ENCODE measurements around the gene GBX1.

GBX1 gene

DNA sequence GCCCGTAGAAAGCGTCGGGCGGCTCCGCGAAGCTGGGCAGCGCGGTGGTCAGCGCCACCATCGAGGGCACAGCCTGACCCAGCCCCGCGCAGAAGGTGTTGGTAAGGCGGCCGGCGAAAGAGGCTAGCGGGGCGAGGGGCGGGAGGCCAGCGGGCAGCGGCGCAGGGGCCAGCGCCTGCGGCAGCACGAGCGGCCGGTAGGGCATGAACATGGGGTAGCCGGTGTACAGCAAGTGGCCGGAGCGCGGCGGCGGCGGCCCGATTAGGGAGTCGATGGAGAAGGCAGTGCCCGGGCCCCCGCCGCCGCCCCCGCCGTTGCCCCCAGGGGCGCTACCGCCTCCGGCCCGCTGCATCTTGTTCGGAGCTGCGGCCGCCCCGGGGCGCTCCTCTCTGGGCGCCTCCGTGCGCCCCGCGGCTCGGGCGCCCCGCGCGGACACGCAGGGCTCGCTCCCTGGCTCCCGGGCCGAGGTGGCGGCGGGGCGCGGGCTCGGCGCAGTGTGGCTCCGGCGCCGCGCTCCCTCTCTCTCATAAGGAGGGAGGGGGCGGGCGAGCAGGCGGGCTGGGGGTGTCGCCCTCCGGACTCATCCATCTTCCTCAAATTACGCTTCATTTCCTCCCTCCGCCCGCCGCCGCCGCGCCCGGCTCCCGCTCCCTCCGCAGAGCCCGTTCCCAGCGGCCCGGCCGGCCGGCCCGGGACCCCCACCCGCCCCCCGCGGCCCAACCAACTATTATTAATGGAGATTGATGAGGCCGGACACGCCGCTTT, at the start of gene GBX1:
GBX1 (minus strand) TSS at position 498 of the 765 bp plus-strand sequence; CDS start at position 352, 146 bp downstream.
- DNase-seq (ENCODE audit: low read depth): no peak

DNA sequence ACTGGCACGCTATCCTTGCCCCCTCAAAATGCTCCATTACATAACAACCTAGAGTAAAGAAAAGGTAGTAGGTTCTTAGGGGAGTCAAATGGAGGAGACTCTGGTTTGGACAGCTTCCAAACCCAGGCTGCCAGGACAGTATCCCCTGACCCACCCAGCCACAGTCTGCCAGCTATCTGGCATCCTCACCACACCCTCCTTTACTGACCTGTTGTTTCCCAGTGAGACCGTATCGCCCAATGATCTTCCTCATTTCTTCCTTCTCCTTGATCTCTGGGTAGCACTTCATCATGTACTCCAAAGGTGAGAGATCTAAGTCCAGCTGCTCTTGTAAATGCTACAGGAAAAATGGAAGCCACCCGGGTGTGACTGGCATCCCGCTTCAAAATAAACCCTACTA, 47.9 kb upstream of the GBX1 start:
- DNase-seq (ENCODE audit: low read depth): no peak

DNA sequence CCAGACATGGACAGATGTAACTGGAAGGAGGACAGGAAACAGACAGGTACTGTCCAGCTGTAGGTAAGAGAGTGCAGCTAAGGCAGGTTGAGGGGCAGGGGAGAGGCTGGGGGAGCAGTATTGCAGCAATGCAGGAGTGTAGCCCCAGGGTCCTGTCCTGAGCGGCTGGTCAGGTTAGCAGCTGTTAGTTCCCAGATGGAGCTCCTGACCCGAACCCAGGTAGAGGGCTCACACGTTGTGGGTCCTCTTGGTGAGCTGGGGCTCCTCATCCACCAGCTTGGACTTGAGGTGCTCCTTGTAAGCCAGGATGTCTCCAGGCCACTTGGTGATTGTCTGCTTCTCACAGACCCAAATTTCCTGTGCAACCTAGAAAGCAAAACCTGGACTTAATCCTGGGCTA, 46.3 kb upstream of the GBX1 start:
- no peak for DNase-seq (ENCODE audit: low read depth)

DNA sequence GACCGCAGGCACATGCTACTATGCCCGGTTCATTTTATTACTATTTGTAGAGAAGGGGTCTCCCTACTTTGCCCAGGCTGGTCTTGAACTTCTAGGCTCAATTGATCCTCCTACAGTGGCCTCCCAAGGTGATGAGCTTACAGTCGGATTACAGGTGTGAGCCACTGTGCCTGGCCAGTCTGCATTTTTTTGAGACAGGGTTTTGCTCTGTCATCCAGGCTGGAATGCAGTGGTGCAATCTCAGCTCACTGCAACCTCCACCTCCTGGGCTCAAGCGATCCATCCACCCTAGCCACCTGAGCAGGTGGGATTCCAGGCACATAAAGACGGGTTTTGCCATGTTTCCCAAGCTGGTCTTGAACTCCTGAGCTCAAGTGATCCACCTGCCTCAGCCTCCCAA, 45.1 kb upstream of the GBX1 start:
- DNase-seq (ENCODE audit: low read depth): no peak

DNA sequence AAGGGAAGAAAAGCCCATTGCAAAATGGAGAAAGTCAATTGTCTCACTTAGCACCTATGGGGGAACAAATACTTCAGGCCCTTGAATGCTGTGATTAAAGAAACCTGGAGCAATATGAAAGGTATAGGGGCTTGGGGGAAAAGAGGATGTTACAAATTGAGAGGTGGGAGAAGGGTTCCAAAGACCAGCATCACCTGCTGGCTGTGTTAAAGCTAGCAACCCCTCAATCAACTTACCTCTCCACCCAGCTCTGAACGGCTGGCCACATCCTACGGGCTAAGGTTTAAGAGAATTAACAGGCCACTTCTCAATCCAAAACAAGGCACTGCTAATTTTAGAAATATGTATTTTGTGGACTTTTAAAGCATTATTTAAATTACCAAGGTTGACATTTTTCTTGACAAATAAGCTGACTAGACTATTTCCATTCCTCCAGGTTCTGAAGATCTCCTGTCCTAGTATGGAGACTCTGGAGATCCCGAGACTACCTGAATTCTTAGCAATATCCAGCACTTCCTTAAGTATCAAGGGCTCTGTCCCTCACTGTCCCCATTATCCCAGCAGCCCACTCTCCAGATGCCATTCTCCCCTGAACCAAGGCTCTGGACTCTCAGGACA, 43.8 kb upstream of the GBX1 start:
- no peak for DNase-seq (ENCODE audit: low read depth)

DNA sequence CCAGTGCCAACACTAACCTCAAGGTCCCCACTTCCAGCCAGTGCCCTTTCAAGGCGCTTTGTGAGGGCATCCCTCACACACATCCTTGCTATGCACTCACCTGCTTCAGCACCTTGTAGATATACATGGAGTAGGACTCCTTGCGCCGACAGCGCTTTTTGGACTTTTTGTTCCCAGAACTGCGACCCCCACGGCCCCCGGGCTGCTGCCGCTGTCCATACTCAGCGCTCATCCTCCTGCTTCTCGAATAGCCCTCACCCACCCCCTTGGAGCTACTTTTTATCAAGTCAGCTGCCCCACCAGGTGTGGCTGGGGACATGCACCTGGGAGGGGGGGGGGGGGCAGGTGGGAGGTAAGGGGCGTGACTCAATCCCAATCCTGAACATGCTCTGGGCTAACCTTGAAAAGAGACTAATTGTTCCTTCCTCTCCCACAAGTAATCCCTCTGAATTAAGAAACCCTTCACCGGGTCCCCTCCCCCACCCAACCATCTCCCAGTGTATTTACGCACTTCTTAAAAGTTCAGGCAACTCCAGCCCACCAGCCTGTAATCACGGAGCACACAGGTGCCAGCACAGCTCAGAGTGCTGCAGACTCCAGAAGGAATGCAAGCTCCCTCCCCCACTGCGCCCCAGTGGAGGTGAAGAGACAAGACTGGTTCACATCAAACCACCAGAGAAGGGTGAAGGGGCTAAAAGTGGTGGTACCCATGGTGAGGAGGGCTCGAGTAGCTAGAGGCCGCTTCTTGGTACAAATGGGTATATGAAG, 42.8 kb upstream of the GBX1 start, which contains the start of gene H2BK1:
H2BK1 (minus strand) TSS at position 402 of the 768 bp plus-strand sequence; CDS start at position 232, 170 bp downstream.
- no peak for DNase-seq (ENCODE audit: low read depth)

DNA sequence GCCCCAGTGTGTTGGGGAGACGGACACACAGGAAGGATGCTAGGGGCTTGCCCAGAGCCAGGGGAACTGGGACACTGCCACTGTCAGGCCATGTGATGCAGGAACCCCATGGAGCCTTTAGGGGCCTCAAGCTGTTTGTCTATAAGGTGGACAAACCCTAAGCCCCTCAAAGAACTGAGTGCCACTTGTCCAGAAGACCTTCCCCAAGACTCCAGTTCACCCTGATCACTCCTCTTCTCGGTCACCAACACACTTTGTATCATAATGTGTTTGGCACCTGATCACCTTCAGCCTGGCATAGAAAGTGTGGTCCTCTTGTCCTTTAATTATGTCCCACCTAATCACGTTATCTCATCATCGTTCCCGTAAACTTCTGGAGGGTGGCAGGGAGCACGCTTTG, 42.1 kb upstream of the GBX1 start:
- DNase-seq (ENCODE audit: low read depth): no peak

DNA sequence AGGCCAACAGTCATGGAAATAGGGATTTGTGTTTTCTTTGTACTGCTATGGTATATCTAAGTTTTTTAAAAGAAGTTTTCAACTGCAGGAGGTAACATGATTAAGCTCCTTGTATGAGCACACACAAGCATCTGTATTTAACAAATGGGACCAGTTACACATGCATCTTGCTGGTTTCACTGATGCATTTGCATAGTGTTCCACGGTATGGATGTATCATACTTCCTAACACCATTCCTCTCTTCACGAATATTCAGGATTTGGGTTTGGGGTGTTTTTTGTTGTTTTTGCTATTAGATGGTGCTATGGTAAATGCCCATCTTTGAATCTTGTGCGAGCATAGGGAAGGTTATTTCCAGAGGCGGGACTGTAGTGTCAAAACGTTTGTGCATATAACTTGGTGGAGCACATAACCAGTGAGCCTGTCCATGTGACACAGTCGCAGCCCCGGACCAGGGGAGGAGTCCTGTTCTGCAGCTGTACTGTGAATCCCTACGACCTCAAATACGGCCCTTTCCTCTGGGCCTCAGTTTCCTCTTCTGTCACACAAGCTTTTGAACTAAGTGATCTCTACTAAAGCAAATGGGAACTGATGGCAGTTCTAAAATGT, 40.9 kb upstream of the GBX1 start:
- no peak for DNase-seq (ENCODE audit: low read depth)

DNA sequence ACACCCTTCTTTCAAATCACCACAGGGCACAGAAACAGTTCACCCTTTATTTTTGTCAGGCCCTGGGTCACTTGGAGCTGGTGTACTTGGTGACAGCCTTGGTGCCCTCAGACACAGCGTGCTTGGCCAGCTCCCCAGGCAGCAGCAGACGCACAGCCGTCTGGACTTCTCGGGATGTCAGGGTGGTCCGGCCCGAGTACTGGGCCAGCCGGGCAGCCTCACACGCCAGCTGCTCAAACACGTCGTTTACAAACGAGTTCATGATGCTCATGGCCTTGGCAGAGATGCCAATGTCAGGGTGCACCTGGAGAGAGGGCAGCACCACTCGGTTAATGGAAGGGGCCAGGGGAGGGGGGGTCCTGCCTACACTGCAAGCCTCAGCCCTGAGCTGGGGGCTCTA, 40.3 kb upstream of the GBX1 start:
- DNase-seq (ENCODE audit: low read depth): no peak

DNA sequence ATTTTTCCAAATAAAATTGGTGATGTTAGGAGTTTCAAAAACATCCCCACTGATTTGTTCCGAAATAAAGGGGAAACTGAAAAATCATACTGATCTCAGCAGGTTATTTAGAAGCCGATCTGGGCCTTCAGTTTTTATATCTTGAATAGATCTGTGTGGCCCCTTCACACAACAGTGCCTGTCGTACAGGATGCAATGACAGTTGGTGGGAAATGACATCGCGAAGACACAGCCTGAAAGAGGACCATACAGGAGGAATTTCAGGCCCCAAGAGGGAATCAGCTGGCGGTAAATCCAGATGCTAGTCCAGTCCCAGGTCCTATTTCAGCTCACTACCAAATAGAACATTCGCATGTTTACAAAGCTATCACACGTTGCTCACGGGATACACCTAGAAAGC, 39.8 kb upstream of the GBX1 start:
- no peak for DNase-seq (ENCODE audit: low read depth)

DNA sequence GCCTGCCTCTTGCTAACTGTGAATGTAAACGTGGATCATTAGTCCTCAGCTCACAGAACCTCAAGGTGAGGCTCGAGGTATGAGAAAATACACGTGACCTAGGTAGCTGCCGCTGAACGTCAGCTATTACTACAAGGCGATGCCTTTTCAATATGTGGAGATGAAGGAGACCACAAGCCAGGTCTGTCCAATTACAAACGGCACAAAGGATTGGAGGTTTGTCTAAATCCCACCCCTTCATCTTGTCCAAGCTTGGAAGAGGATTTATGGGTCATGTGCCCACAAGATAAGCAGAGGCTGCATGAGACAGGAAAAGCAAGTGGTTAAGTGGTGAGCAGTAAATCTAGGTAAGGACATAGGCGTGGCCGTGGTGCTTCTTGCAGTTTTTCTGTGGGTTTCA, 39.4 kb upstream of the GBX1 start:
- no peak for DNase-seq (ENCODE audit: low read depth)

DNA sequence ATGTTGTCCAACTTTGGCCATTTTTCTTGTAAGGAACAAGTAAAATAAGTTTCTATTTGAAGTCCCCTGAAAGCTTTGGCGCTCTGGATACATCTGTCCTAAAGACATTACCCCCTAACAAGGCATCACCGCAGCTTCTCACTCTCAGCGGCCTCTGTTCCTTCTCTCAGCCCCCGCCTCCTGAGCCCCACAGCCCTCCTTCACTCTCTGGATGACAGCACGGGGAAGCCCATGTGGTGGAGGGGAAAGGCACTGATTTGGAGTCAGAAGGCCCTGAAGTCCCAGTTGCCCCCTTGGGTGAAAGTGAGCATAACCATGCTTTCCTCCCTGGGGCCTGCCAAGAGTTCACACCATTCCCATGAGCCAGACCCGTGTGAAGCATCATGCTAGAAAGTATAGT, 38.2 kb upstream of the GBX1 start:
- no peak for DNase-seq (ENCODE audit: low read depth)

DNA sequence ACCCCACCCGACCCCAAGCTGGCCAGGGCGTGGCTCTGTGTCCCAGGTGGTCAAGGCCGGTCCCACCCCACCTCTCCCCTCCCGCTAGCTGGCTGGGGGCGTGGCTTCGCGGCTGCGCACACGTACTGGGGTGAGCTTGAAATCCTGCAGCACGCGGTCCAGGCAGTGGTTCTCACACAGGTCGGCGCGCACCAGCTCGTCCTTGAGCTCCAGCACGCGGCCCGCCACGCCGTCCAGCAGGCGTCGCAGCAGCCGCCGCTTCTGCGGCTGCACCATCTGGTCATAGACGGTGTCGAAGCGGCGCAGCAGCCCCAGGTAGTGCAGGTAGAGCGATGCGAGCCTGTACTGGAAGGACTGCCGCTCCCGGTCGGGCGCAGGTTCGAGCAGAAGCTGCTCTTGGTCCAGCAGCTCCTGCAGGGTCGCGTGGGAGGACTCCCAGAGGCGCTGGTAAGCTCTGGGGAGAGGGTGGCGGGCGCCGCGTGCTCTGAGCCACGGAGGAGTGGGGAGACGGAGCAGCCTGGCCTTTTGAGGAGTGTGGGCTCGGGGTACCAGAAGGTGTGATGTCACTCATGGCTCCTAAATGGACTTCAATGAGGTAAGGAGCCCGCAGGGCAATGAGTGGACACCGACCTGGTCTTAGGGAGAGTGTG, 37.0 kb upstream of the GBX1 start:
- DNase-seq (ENCODE audit: low read depth): no peak

DNA sequence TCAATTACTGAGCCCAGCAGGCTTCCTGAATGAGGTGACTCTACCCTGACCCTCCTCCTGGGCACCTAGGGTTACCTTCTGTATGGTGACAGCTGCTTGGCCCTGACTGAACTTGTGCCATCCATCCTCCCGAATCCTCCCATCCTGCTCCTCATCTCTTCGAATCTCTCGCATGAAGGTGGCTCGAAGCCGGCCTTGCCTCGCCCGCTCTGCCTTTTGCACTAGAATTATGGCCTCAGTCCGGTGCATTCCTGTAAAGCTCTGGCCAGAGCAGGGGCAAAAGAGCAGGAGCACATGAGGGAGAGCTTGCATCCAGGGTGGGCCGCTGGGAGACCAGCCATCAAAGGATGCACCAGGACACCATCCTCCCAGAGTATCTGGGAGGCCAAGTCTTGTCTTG, 35.3 kb upstream of the GBX1 start:
- no peak for DNase-seq (ENCODE audit: low read depth)

DNA sequence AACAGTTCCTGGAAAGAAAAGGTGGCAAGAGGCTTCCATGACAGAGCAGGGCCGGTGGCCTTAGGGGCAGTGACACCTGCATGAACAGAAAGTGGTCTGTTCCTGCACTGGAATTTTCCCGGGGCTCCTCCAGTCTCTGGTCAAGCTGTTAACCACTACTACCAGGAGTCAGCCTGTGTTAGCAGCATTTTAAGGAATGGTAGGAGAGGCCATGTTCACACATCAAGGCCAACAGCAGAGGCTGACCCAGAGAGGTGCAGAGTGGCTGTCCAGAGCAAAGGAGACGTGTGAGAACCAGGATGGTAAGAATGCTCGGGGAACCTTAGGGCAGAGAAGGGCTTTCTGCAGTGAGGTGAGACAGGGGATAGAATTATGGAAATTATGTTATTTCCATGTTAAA, 34.3 kb upstream of the GBX1 start:
- no peak for DNase-seq (ENCODE audit: low read depth)

DNA sequence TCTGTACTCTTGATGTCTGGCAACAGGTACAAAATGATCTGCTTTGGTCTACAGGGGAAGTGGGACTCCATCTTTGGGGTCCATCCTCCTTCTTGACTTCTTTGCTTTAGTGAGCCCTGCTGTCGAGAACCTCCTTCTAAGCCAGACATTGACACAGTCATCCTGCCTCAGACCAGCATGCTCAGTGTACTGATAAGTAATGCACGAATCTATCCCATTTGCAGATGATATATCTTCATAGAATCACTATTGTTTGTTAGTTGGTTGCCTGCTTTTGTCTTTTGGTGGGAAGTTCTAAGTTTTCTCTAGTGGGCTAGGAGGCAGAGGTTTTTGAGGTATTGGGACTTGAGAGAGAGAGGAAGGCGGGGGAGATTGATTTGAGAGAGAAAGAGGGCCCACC, 33.9 kb upstream of the GBX1 start:
- DNase-seq (ENCODE audit: low read depth): no peak

DNA sequence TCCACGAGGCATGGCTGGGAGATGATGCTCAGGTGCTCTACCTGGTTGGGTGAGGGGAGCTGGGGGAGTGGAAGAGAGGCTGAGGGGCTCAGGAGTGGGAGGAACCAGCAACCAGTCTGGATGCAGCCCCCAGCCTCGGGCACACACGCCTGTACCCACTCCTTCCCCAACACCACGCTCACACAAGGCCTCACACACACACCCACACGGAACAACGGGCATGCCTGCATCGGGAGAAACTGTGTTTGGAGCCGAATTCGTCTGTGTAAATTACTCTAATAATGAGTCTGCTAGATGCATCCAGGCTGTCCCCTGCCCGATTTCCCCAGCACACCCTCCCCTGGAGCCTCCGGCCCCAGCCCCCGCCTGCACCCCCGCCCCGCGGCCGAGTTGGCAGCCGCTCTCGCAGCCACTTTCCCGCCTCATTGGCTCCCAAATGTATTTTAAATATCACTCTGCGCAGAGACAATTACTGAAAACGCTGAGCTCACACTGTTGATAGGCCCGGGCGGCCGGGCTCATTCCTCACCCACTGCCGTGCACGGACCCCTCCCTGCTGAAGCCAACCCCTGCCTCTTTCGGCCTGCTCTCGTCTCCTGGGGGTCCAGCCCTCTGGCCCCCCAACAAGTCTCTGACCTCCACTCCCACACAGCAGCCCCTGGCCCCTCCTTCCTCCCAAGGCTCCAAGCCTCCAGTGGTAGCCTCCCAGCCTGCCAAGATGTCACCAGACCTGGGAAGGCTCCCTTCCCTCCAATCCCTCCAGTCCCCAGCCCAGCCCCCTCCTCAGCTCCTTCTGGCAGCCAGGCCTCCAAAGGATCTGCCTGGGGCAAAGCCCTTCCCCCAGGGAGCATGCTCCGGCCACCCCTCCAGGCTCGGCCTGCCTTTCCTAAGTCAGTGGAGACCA, 31.7 kb upstream of the GBX1 start:
- DNase-seq (ENCODE audit: low read depth): no peak

DNA sequence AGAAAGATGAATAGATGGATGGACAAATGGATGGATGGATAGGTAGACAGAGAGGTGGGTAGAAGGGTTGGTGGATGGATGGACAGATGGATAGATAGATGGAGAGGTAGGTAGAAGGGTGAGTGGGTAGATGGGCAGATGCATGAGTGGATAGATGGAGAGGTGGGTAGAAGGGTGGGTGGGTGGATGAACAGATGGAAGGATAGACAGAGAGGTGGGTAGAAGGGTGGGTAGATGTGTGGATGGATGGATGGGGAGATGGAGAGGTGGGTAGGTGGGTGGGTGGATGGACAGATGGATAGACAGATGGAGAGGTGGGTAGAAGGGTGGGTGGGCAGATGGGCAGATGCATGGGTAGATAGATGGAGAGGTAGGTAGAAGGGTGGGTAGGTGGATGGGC, 30.4 kb upstream of the GBX1 start:
- no peak for DNase-seq (ENCODE audit: low read depth)

DNA sequence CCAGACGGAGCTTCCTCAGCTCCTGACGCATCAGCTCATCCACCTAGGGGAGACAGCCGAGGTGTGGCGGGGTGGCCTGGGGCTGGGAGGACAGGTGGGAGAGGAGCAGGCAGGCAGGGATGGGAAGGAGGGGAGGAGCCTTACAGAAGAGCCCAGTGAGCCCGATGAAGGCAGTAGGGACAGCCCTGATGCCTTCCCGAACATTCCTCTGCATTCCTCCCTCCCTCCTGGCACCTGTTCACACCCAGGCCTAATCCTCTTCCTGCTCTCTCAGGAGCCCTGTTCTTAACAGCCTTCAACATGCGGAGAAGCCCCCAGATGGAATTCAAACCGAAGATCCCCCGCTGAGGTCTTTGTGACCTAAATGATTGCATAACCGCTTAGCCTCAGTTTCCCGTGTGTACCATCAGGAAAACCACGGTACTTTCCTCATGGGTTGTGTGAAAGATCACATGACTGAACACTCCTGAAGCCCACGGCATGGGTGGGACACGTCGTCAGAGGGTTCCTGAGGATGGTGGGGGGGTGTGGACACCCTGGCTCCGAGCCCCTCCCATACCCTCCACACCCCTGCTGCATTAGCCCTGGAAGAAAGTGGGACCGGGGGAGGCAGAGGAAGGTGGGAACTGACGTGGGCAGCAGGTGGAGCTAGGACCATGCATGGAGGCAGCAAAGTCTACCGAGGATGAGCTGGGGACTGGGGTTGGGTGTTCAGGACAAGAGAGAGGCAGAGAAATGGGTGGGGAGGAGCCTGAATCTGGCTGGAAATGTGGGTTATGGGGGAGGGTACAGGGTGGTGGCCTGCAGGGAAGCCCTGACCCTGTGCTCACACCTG, 28.3 kb upstream of the GBX1 start:
- no peak for DNase-seq (ENCODE audit: low read depth)

DNA sequence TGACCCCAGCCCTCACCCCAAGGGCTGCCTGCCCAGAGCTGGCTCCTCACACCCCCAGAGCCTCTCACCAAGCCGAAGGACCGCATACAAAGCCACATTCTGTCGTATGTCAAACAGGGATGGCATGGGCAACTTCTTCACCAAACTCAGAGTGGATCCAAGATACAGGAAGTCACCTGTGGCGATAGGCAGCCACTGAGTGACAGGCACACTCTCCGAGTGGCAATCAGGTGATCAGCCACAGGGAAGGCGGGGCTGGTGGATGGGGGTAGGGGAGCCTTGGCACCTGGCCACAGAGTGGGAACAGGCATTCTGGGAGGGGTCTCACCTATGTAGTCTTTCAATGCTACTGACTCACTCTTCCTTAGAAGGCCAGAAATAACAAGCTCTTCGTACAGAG, 26.7 kb upstream of the GBX1 start:
- no peak for DNase-seq (ENCODE audit: low read depth)

Data from activated gamma-delta T cell treated with anti-CD3 and anti-CD28 coated beads, Interleukin-2, amount 50 U/mL, for 16 hours (primary cell).